Measurements from ENCODE around the gene MLLT10. TPM values are rescaled to one million over a fixed set of nuclear protein-coding genes. Genes with fewer than 3 reads are reported as not detected.
A peak's percentile ranks its signal among the peaks of the same experiment; 100 is the strongest.

MLLT10 gene
- total and polyA plus RNA-seq, 9 of the 15 experiments (the other 6 are each of a cell fraction or from before 2014, with no cell fraction given), result 18.8 to 81.4 (median 64.2) TPM

DNA sequence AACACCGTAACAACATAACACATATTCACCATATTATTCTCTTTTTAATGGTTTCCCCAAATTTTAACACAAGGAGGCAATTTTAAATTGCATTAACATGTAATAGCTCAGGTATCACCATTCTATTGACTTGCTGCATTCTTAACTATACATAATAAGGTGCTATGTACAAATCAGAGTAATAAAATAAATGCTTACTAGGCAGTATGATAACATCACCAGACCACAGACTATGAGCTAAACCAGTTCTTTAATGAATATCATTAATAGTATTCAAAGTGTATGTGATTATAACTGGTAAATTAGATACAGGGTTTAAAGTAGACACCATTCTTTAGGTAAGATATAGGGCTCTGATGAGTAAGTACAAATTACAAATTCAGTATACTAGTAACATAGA lies 242.9 kb downstream of the MLLT10 start:
- CTCF ChIA-PET (ENCODE audit: low intra/inter-chr PET ratio), result no interaction called here
- FAIRE-seq (no peak), DNase-seq (ENCODE audit: extremely low read depth in 1 of 4, low spot score in 3 of 4) (no peak), ATAC-seq (no peak)
- in situ Hi-C loops (cut with MboI), result no loop called here
- Histone ChIP-seq H4K20me1 (replicated peaks; ENCODE audit: control insufficient read depth, insufficient read depth, low read length) (no peaks in the 10 kb centered on the region), H3K9ac (ENCODE audit: insufficient read depth in 1 of 2, low read depth in 2 of 2, low read length in 2 of 2) (no peak overlapping the region), H3K9me1 (ENCODE audit: control insufficient read depth, insufficient read depth, low read length) (no peaks in the 10 kb centered on the region), H3K4me2 (ENCODE audit: insufficient read depth, low read length) (no peak overlapping the region), H3K36me3 (ENCODE audit: control insufficient read depth, insufficient read depth, low read length) (no peaks in the 10 kb centered on the region), H3K4me1 (replicated peaks in 1 of 2; ENCODE audit: control insufficient read depth in 2 of 2, insufficient read depth in 2 of 2, low read length in 2 of 2) (no peaks in the 10 kb centered on the region), H3K27ac (ENCODE audit: extremely low read depth, low read depth, low read length) (no peak overlapping the region), H3K4me3 (no peak overlapping the region), H2AFZ (ENCODE audit: low read depth, low read length) (no peak overlapping the region), H3K9me3 (replicated peaks; ENCODE audit: control insufficient read depth, insufficient read depth, low read depth, low read length) (no peaks in the 10 kb centered on the region; the same call in 1 of the 2 replicates), H3K79me2 (ENCODE audit: control insufficient read depth, insufficient read depth, low read length) (no peaks in the 10 kb centered on the region; the same call in 2 of the 3 replicates), H3K27me3 (ENCODE audit: control insufficient read depth in 2 of 2, insufficient read depth in 2 of 2, low read length in 2 of 2) (no peaks in the 10 kb centered on the region)
- POLR2A ChIA-PET, result no interaction called here
- intact Hi-C loops (cut with micrococcal nuclease), result no loop called here
- 90% methylated on average over 1 of the region's 1 CpG for WGBS (ENCODE audit: insufficient coverage, low coverage, missing lambda C conversion rate)
- no TSS peak for BruUV-seq (replicated peaks)
- TF ChIP-seq DMBX1 (CRISPR knock-in tag; IDR thresholded peaks at IDR 0.05; ENCODE audit: borderline replicate concordance), result no peak
- TF ChIP-seq, protein P1, sequence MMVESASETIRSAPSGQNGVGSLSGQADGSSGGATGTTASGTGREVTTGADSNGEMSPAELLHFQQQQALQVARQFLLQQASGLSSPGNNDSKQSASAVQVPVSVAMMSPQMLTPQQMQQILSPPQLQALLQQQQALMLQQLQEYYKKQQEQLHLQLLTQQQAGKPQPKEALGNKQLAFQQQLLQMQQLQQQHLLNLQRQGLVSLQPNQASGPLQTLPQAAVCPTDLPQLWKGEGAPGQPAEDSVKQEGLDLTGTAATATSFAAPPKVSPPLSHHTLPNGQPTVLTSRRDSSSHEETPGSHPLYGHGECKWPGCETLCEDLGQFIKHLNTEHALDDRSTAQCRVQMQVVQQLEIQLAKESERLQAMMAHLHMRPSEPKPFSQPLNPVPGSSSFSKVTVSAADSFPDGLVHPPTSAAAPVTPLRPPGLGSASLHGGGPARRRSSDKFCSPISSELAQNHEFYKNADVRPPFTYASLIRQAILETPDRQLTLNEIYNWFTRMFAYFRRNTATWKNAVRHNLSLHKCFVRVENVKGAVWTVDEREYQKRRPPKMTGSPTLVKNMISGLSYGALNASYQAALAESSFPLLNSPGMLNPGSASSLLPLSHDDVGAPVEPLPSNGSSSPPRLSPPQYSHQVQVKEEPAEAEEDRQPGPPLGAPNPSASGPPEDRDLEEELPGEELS (CRISPR knock-in tag; IDR thresholded peaks at IDR 0.05; ENCODE audit: borderline replicate concordance), result no peak
- no peak for TF ChIP-seq TARDBP (IDR thresholded peaks at IDR 0.05)
- TF ChIP-seq SIRT6 (IDR thresholded peaks at IDR 0.05; ENCODE audit: low read depth, low read length), result no peak
- TF ChIP-seq FOXK1 (CRISPR knock-in tag; IDR thresholded peaks at IDR 0.05; ENCODE audit: borderline replicate concordance), result no peak
- TF ChIP-seq ZBTB34 (CRISPR knock-in tag; IDR thresholded peaks at IDR 0.05), result no peak
- no peak for TF ChIP-seq HSF4 (CRISPR knock-in tag; IDR thresholded peaks at IDR 0.05; ENCODE audit: borderline replicate concordance)
- TF ChIP-seq HMG20A (CRISPR knock-in tag; conservative IDR thresholded peaks at IDR 0.05), result no peak
- peak; percentile 64 for TF ChIP-seq C11orf30 (IDR thresholded peaks at IDR 0.05; ENCODE audit: low read depth)
- no peak for TF ChIP-seq ZNF140 (CRISPR knock-in tag; IDR thresholded peaks at IDR 0.05)
- TF ChIP-seq MAFK (IDR thresholded peaks at IDR 0.05; ENCODE audit: low read length), result peak; percentile 35; the same call in 1 of the 2 replicates
- TF ChIP-seq ZNF133 (CRISPR knock-in tag; IDR thresholded peaks at IDR 0.05), result no peak
- TF ChIP-seq, protein P2, sequence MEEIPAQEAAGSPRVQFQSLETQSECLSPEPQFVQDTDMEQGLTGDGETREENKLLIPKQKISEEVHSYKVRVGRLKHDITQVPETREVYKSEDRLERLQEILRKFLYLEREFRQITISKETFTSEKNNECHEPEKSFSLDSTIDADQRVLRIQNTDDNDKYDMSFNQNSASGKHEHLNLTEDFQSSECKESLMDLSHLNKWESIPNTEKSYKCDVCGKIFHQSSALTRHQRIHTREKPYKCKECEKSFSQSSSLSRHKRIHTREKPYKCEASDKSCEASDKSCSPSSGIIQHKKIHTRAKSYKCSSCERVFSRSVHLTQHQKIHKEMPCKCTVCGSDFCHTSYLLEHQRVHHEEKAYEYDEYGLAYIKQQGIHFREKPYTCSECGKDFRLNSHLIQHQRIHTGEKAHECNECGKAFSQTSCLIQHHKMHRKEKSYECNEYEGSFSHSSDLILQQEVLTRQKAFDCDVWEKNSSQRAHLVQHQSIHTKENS (CRISPR knock-in tag; IDR thresholded peaks at IDR 0.05), result no peak
- TF ChIP-seq DACH1 (IDR thresholded peaks at IDR 0.05; ENCODE audit: partially characterized antibody), result no peak
- no peak for TF ChIP-seq RBM22 (IDR thresholded peaks at IDR 0.05; ENCODE audit: low read depth, low read length, poor library complexity, severe bottlenecking)
- TF ChIP-seq ZNF316 (IDR thresholded peaks at IDR 0.05), result peak; percentile 80
- TF ChIP-seq CHCHD3 (CRISPR knock-in tag; IDR thresholded peaks at IDR 0.05), result no peak
- TF ChIP-seq, protein P3, sequence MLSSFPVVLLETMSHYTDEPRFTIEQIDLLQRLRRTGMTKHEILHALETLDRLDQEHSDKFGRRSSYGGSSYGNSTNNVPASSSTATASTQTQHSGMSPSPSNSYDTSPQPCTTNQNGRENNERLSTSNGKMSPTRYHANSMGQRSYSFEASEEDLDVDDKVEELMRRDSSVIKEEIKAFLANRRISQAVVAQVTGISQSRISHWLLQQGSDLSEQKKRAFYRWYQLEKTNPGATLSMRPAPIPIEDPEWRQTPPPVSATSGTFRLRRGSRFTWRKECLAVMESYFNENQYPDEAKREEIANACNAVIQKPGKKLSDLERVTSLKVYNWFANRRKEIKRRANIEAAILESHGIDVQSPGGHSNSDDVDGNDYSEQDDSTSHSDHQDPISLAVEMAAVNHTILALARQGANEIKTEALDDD (IDR thresholded peaks at IDR 0.05), result no peak
